ENCODE data around the gene CNNM1. TPM values are rescaled to one million over a fixed set of nuclear protein-coding genes. Genes with fewer than 3 reads are reported as not detected.
A peak's percentile ranks its signal among the peaks of the same experiment; 100 is the strongest.

Gene CNNM1
- total and polyA plus RNA-seq, 2 donors = 0.16 to 0.24 TPM

DNA sequence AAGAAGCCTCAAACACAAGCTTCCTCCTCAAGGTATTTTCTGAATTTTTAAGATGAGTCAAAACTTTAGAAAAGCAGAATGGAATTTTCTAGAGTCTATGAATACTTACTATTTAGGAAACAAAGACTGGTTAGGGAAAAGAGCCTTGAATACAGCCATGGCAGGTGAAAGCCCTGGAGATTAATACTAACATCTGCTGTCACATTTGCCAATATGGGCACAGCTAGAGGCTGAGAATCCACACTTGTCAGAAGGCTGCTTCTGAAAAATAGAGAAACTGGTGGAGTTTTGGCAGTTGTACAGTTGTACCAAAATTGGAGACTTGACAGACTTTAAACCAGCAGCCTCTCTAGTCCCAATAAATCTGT lies 24.3 kb upstream of the CNNM1 start:
- Histone ChIP-seq H3K4me3 (ENCODE audit: low read length in 2 of 2) (no peak overlapping the region), H3K9me3 (ENCODE audit: control insufficient read depth in 2 of 2, insufficient read depth in 1 of 2, low read length in 1 of 2) (no peaks in the 10 kb centered on the region), H3K4me1 (ENCODE audit: control insufficient read depth in 2 of 2, insufficient read depth in 2 of 2, low read length in 2 of 2) (no peaks in the 10 kb centered on the region), H3K27me3 (ENCODE audit: control insufficient read depth in 2 of 2, insufficient read depth in 1 of 2, low read length in 1 of 2) (no peaks in the 10 kb centered on the region), H3K36me3 (ENCODE audit: control insufficient read depth in 2 of 2, insufficient read depth in 2 of 2, low read length in 1 of 2) (no peaks in the 10 kb centered on the region), H3K27ac (ENCODE audit: low read depth in 1 of 2, low read length in 1 of 2) (no peak overlapping the region)
- DNase-seq (ENCODE audit: low read depth in 6 of 9, low spot score in 9 of 9) = no peak

DNA sequence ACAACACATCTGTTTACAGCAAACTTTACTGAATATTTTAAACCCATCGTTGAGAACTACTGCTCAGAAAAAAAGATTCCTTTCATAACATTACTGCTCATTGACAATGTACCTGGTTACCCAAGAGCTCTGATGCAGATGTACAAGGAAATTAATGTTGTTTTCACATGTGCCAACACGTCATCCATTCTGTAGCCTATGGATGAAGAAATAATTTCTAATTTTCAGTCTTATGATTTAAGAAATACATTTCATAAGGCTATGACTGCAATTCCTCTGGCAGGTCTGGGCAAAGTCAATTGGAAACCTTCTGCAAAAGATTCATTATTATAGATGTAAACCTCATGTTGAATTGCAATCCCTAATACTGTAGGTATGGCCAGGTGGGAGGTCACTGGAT lies 16.7 kb upstream of the CNNM1 start:
- H3K9me3 ChIP-seq (ENCODE audit: control insufficient read depth in 2 of 2, insufficient read depth in 1 of 2, low read length in 1 of 2) = no peaks in the 10 kb centered on the region
- DNase-seq (ENCODE audit: low read depth in 6 of 9, low spot score in 9 of 9) = no peak
- H3K36me3 ChIP-seq (ENCODE audit: control insufficient read depth in 2 of 2, insufficient read depth in 2 of 2, low read length in 1 of 2) = no peaks in the 10 kb centered on the region
- H3K27ac ChIP-seq (ENCODE audit: low read depth in 1 of 2, low read length in 1 of 2) = no peak overlapping the region
- no peak overlapping the region for H3K4me3 ChIP-seq (ENCODE audit: low read length in 2 of 2)
- WGBS = 96% methylated on average over 2 of the region's 2 CpGs
- H3K4me1 ChIP-seq (ENCODE audit: control insufficient read depth in 2 of 2, insufficient read depth in 2 of 2, low read length in 2 of 2) = no peaks in the 10 kb centered on the region
- H3K27me3 ChIP-seq (ENCODE audit: control insufficient read depth in 2 of 2, insufficient read depth in 1 of 2, low read length in 1 of 2) = no peaks in the 10 kb centered on the region

GRCh38 chr10:99315853-99316252 lies 13.3 kb upstream of the CNNM1 start:
- Histone ChIP-seq H3K36me3 (ENCODE audit: control insufficient read depth in 2 of 2, insufficient read depth in 2 of 2, low read length in 1 of 2) (no peaks in the 10 kb centered on the region), H3K4me3 (ENCODE audit: low read length in 2 of 2) (no peak overlapping the region), H3K27ac (ENCODE audit: low read depth in 1 of 2, low read length in 1 of 2) (no peak overlapping the region), H3K9me3 (ENCODE audit: control insufficient read depth in 2 of 2, insufficient read depth in 1 of 2, low read length in 1 of 2) (no peaks in the 10 kb centered on the region), H3K4me1 (ENCODE audit: control insufficient read depth in 2 of 2, insufficient read depth in 2 of 2, low read length in 2 of 2) (no peaks in the 10 kb centered on the region), H3K27me3 (ENCODE audit: control insufficient read depth in 2 of 2, insufficient read depth in 1 of 2, low read length in 1 of 2) (no peaks in the 10 kb centered on the region)
- 96% methylated on average over 16 of the region's 16 CpGs for WGBS
- no peak for DNase-seq (ENCODE audit: low read depth in 6 of 9, low spot score in 9 of 9)

GRCh38 chr10:99316374-99316773 lies 12.8 kb upstream of the CNNM1 start:
- WGBS = 90% methylated on average over 17 of the region's 17 CpGs
- Histone ChIP-seq H3K27me3 (ENCODE audit: control insufficient read depth in 2 of 2, insufficient read depth in 1 of 2, low read length in 1 of 2) (no peaks in the 10 kb centered on the region), H3K9me3 (ENCODE audit: control insufficient read depth in 2 of 2, insufficient read depth in 1 of 2, low read length in 1 of 2) (no peaks in the 10 kb centered on the region), H3K4me3 (ENCODE audit: low read length in 2 of 2) (no peak overlapping the region), H3K4me1 (ENCODE audit: control insufficient read depth in 2 of 2, insufficient read depth in 2 of 2, low read length in 2 of 2) (no peaks in the 10 kb centered on the region), H3K27ac (ENCODE audit: low read depth in 1 of 2, low read length in 1 of 2) (no peak overlapping the region), H3K36me3 (ENCODE audit: control insufficient read depth in 2 of 2, insufficient read depth in 2 of 2, low read length in 1 of 2) (no peaks in the 10 kb centered on the region)
- DNase-seq (ENCODE audit: low read depth in 6 of 9, low spot score in 9 of 9) = no peak

- Histone ChIP-seq H3K4me1 (ENCODE audit: control insufficient read depth in 2 of 2, insufficient read depth in 2 of 2, low read length in 2 of 2) (no peaks in the 10 kb centered on the region), H3K27ac (ENCODE audit: low read depth in 1 of 2, low read length in 1 of 2) (no peak overlapping the region), H3K27me3 (ENCODE audit: control insufficient read depth in 2 of 2, insufficient read depth in 1 of 2, low read length in 1 of 2) (no peaks in the 10 kb centered on the region), H3K36me3 (ENCODE audit: control insufficient read depth in 2 of 2, insufficient read depth in 2 of 2, low read length in 1 of 2) (no peaks in the 10 kb centered on the region), H3K4me3 (ENCODE audit: low read length in 2 of 2) (no peak overlapping the region), H3K9me3 (ENCODE audit: control insufficient read depth in 2 of 2, insufficient read depth in 1 of 2, low read length in 1 of 2) (no peaks in the 10 kb centered on the region)
- 97% methylated on average over 3 of the region's 3 CpGs for WGBS
- no peak for DNase-seq (ENCODE audit: low read depth in 6 of 9, low spot score in 9 of 9)
These were observed 11.1 kb upstream of the CNNM1 start for GRCh38 chr10:99318048-99318447.

GRCh38 chr10:99318475-99318874 lies 10.7 kb upstream of the CNNM1 start:
- Histone ChIP-seq H3K36me3 (ENCODE audit: control insufficient read depth in 2 of 2, insufficient read depth in 2 of 2, low read length in 1 of 2) (no peaks in the 10 kb centered on the region), H3K9me3 (ENCODE audit: control insufficient read depth in 2 of 2, insufficient read depth in 1 of 2, low read length in 1 of 2) (no peaks in the 10 kb centered on the region), H3K27ac (ENCODE audit: low read depth in 1 of 2, low read length in 1 of 2) (no peak overlapping the region), H3K4me3 (ENCODE audit: low read length in 2 of 2) (no peak overlapping the region), H3K27me3 (ENCODE audit: control insufficient read depth in 2 of 2, insufficient read depth in 1 of 2, low read length in 1 of 2) (no peaks in the 10 kb centered on the region), H3K4me1 (ENCODE audit: control insufficient read depth in 2 of 2, insufficient read depth in 2 of 2, low read length in 2 of 2) (no peaks in the 10 kb centered on the region)
- DNase-seq (ENCODE audit: low read depth in 6 of 9, low spot score in 9 of 9) = no peak
- 91% methylated on average over 2 of the region's 2 CpGs for WGBS

GRCh38 chr10:99325281-99325680 lies 3.9 kb upstream of the CNNM1 start:
- Histone ChIP-seq H3K36me3 (ENCODE audit: control insufficient read depth in 2 of 2, insufficient read depth in 2 of 2, low read length in 1 of 2) (no peaks in the 10 kb centered on the region), H3K27me3 (ENCODE audit: control insufficient read depth in 2 of 2, insufficient read depth in 1 of 2, low read length in 1 of 2) (peaks cover 18 to 26% of the 10 kb centered on the region in 2 donors), H3K9me3 (ENCODE audit: control insufficient read depth in 2 of 2, insufficient read depth in 1 of 2, low read length in 1 of 2) (no peaks in the 10 kb centered on the region), H3K4me1 (ENCODE audit: control insufficient read depth in 2 of 2, insufficient read depth in 2 of 2, low read length in 2 of 2) (peaks cover 0 to 2% of the 10 kb centered on the region in 2 donors), H3K4me3 (ENCODE audit: low read length in 2 of 2) (no peak overlapping the region), H3K27ac (ENCODE audit: low read depth in 1 of 2, low read length in 1 of 2) (no peak overlapping the region)
- 52% methylated on average over 1 of the region's 1 CpG for WGBS
- no peak for DNase-seq (ENCODE audit: low read depth in 6 of 9, low spot score in 9 of 9)

- no peak for DNase-seq (ENCODE audit: low read depth in 6 of 9, low spot score in 9 of 9)
- H3K27me3 ChIP-seq (ENCODE audit: control insufficient read depth in 2 of 2, insufficient read depth in 1 of 2, low read length in 1 of 2) = peaks cover 21 to 42% of the 10 kb centered on the region in 2 donors
- peaks cover 0 to 2% of the 10 kb centered on the region in 2 donors for H3K4me1 ChIP-seq (ENCODE audit: control insufficient read depth in 2 of 2, insufficient read depth in 2 of 2, low read length in 2 of 2)
- H3K4me3 ChIP-seq (ENCODE audit: low read length in 2 of 2) = no peak overlapping the region
- H3K27ac ChIP-seq (ENCODE audit: low read depth in 1 of 2, low read length in 1 of 2) = no peak overlapping the region
- WGBS = 92% methylated on average over 5 of the region's 5 CpGs
- no peaks in the 10 kb centered on the region for H3K36me3 ChIP-seq (ENCODE audit: control insufficient read depth in 2 of 2, insufficient read depth in 2 of 2, low read length in 1 of 2)
- H3K9me3 ChIP-seq (ENCODE audit: control insufficient read depth in 2 of 2, insufficient read depth in 1 of 2, low read length in 1 of 2) = no peaks in the 10 kb centered on the region
These were observed 2.3 kb upstream of the CNNM1 start for GRCh38 chr10:99326871-99327270.

GRCh38 chr10:99328579-99329303 lies 415 bp upstream of the CNNM1 start:
- peak in 1 of 9 donors; percentile 24 for DNase-seq (ENCODE audit: low read depth in 6 of 9, low spot score in 9 of 9)
- no peaks in the 10 kb centered on the region for H3K36me3 ChIP-seq (ENCODE audit: control insufficient read depth in 2 of 2, insufficient read depth in 2 of 2, low read length in 1 of 2)
- peaks cover 0 to 2% of the 10 kb centered on the region in 2 donors for H3K4me1 ChIP-seq (ENCODE audit: control insufficient read depth in 2 of 2, insufficient read depth in 2 of 2, low read length in 2 of 2)
- peaks cover 21 to 49% of the 10 kb centered on the region in 2 donors for H3K27me3 ChIP-seq (ENCODE audit: control insufficient read depth in 2 of 2, insufficient read depth in 1 of 2, low read length in 1 of 2)
- no peaks in the 10 kb centered on the region for H3K9me3 ChIP-seq (ENCODE audit: control insufficient read depth in 2 of 2, insufficient read depth in 1 of 2, low read length in 1 of 2)
- peak overlapping the region in 1 of 2 donors; percentile 52 for H3K4me3 ChIP-seq (ENCODE audit: low read length in 2 of 2)
- WGBS = 35% methylated on average over 23 of the region's 23 CpGs
- no peak overlapping the region for H3K27ac ChIP-seq (ENCODE audit: low read depth in 1 of 2, low read length in 1 of 2)
